ENCODE measurements around the gene MRPL49.

- TF ChIP-seq CTCF (IDR thresholded peaks at IDR 0.05; ENCODE audit: poor library complexity) (no peak), EZH2 (IDR thresholded peaks at IDR 0.05; ENCODE audit: borderline replicate concordance) (no peak), EZH2phosphoT487 (IDR thresholded peaks at IDR 0.05; ENCODE audit: low read depth, severe bottlenecking, unreplicated experiment) (no peak)
Measured at GRCh38 chr11:65152122-65152521, 30.0 kb downstream of the MRPL49 start.
